ENCODE results near the gene USP15. TPM values are rescaled to one million over a fixed set of nuclear protein-coding genes. Genes with fewer than 3 reads are reported as not detected.

USP15 gene
- total and polyA plus RNA-seq, 2 of the 8 experiments (the other 6 are each of a cell fraction or from before 2014, with no cell fraction given): 12.7 to 38.6 TPM

DNA sequence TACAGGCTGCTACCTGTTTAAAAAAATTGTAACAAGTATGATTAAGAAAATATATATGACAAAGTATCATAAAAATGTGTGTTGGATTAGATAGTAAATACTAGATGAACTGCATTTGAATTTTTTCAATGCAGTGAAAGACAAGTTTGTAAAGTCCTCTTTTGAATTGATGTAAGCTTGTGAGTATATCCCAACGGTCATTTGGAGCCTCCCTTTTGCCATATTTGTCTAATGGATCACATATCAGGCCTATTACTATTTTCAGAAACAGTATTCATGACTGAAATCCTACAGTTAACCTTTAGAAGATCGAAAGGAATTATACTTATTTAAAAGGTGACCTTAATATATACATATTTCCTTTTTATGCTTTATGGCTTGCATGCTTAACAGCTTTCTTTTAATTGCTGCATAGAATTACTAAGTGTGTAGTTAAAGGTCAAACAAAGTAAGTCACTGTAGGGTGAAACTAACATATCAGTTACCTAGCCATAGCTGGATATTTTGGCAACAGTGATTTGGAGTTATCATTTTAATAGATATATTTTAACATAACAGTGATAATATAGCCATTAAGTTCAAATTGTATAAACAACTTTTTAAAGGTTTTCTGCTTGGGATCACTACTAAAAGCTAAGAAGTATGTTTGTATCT, 53.6 kb downstream of the USP15 start:
- Histone ChIP-seq H3K27me3 (replicated peaks in 1 of 4; ENCODE audit: control insufficient read depth in 3 of 4, extremely low read depth in 1 of 4, insufficient read depth in 3 of 4, low read length in 3 of 4) (no peaks in the 10 kb centered on the region), H2BK15ac (ENCODE audit: low read length) (no peak overlapping the region), H2AK5ac (ENCODE audit: low read depth, low read length) (no peak overlapping the region), H3K79me1 (ENCODE audit: low read depth, low read length) (no peaks in the 10 kb centered on the region), H3K36me3 (ENCODE audit: control insufficient read depth in 2 of 4, insufficient read depth in 4 of 4, low read length in 3 of 4) (no peaks in the 10 kb centered on the region), H2BK12ac (ENCODE audit: low read depth, low read length) (no peak overlapping the region), H3K4ac (replicated peaks; ENCODE audit: insufficient read length, low read depth, low read length) (no peak overlapping the region), H3K4me2 (ENCODE audit: insufficient read depth in 1 of 2, low read depth in 2 of 2, low read length in 2 of 2) (no peak overlapping the region), H2AFZ (ENCODE audit: low read length) (no peak overlapping the region), H3K4me1 (replicated peaks in 1 of 4; ENCODE audit: control insufficient read depth in 3 of 4, insufficient read depth in 4 of 4, low read length in 3 of 4) (no peaks in the 10 kb centered on the region), H3K4me3 (ENCODE audit: extremely low read depth in 1 of 4, insufficient read depth in 2 of 4, low read depth in 3 of 4, low read length in 4 of 4) (no peak overlapping the region), H3K79me2 (ENCODE audit: control insufficient read depth in 1 of 2, insufficient read depth in 2 of 2, low read length in 2 of 2) (no peaks in the 10 kb centered on the region), H2BK20ac (ENCODE audit: low read length) (no peak overlapping the region), H3K23me2 (ENCODE audit: low read depth, low read length) (no peaks in the 10 kb centered on the region), H2BK5ac (ENCODE audit: low read depth, low read length) (no peak overlapping the region), H3K18ac (ENCODE audit: extremely low read depth, low read length) (no peak overlapping the region), H2BK120ac (replicated peaks; ENCODE audit: low read depth, low read length) (no peak overlapping the region), H3K27ac (ENCODE audit: low read depth, low read length) (no peak overlapping the region), H3K9me3 (ENCODE audit: insufficient read depth in 2 of 2, low read depth in 1 of 2, low read length in 1 of 2) (no peaks in the 10 kb centered on the region), H3K14ac (ENCODE audit: insufficient read length) (no peak overlapping the region), H3K56ac (replicated peaks; ENCODE audit: insufficient read length, low read depth, low read length) (no peak overlapping the region), H4K91ac (replicated peaks; ENCODE audit: insufficient read length, low read length) (no peak overlapping the region), H4K5ac (ENCODE audit: insufficient read length, low read depth, low read length) (no peak overlapping the region), H3K23ac (ENCODE audit: insufficient read length) (no peak overlapping the region), H3K9ac (replicated peaks in 1 of 4; ENCODE audit: extremely low read depth in 1 of 4, low read depth in 3 of 4, low read length in 3 of 4) (no peak overlapping the region), H4K20me1 (replicated peaks in 1 of 2; ENCODE audit: control insufficient read depth in 1 of 2, insufficient read depth in 2 of 2, low read length in 2 of 2) (no peaks in the 10 kb centered on the region), H4K8ac (ENCODE audit: extremely low read depth, insufficient read depth, low read length) (no peak overlapping the region)
- CTCF ChIA-PET (ENCODE audit: partially characterized antibody): no interaction called here
- no peak for FAIRE-seq
- 63% methylated on average over 2 of the region's 2 CpGs; no CpG with 5 or more reads in 1 of the 2 experiments for WGBS, 2 experiments (ENCODE audit: extremely low coverage in 1 of 2, insufficient coverage in 1 of 2, insufficient read length in 1 of 2, insufficient replicate concordance in 2 of 2, low coverage in 1 of 2, low lambda C conversion rate in 2 of 2, missing lambda C conversion rate in 1 of 2)
- DNase-seq (ENCODE audit: low read depth in 1 of 2, low spot score in 2 of 2): no peak
- POLR2A ChIA-PET (ENCODE audit: partially characterized antibody): no interaction called here
- TF ChIP-seq EGR1 (IDR thresholded peaks at IDR 0.05; ENCODE audit: borderline replicate concordance, low read depth, low read length) (no peak), BACH1 (IDR thresholded peaks at IDR 0.05; ENCODE audit: low read length) (no peak), CTBP2 (IDR thresholded peaks at IDR 0.05; ENCODE audit: borderline replicate concordance, insufficient read depth, insufficient read length, low read length) (no peak), JUN (IDR thresholded peaks at IDR 0.05; ENCODE audit: low read depth, low read length) (no peak), SRF (IDR thresholded peaks at IDR 0.05; ENCODE audit: low read depth, low read length) (no peak), TAF7 (optimal IDR thresholded peaks at IDR 0.05; ENCODE audit: borderline replicate concordance, low read depth, low read length) (no peak)
- TF ChIP-seq, protein P1, sequence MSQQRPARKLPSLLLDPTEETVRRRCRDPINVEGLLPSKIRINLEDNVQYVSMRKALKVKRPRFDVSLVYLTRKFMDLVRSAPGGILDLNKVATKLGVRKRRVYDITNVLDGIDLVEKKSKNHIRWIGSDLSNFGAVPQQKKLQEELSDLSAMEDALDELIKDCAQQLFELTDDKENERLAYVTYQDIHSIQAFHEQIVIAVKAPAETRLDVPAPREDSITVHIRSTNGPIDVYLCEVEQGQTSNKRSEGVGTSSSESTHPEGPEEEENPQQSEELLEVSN (IDR thresholded peaks at IDR 0.05): no peak
- TF ChIP-seq, protein P2, sequence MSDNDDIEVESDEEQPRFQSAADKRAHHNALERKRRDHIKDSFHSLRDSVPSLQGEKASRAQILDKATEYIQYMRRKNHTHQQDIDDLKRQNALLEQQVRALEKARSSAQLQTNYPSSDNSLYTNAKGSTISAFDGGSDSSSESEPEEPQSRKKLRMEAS (IDR thresholded peaks at IDR 0.05): no peak

All from H1 (cell line).